ENCODE results near the gene CEP76.

The CEP76 gene

DNA sequence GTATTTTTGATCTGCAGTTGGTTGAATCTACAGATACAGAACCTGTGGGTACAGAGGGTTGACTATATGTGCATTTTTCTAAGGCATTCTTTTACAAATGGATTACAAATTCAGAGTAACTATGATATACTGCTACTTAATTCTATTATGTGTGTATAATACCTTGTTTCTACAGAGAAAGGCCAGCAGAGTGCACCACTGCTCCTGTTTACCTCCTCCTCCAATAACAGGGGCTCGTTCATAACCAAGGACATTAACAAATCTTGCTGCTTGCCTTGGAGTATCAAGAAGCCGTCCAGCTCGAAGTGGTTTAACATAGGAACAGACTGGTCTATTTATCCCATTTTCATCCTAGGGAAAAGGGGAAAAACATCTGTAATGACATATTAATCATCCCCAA is 16.4 kb downstream of the CEP76 start:
- peak; percentile 88 for ATAC-seq
- TF ChIP-seq, protein P1, sequence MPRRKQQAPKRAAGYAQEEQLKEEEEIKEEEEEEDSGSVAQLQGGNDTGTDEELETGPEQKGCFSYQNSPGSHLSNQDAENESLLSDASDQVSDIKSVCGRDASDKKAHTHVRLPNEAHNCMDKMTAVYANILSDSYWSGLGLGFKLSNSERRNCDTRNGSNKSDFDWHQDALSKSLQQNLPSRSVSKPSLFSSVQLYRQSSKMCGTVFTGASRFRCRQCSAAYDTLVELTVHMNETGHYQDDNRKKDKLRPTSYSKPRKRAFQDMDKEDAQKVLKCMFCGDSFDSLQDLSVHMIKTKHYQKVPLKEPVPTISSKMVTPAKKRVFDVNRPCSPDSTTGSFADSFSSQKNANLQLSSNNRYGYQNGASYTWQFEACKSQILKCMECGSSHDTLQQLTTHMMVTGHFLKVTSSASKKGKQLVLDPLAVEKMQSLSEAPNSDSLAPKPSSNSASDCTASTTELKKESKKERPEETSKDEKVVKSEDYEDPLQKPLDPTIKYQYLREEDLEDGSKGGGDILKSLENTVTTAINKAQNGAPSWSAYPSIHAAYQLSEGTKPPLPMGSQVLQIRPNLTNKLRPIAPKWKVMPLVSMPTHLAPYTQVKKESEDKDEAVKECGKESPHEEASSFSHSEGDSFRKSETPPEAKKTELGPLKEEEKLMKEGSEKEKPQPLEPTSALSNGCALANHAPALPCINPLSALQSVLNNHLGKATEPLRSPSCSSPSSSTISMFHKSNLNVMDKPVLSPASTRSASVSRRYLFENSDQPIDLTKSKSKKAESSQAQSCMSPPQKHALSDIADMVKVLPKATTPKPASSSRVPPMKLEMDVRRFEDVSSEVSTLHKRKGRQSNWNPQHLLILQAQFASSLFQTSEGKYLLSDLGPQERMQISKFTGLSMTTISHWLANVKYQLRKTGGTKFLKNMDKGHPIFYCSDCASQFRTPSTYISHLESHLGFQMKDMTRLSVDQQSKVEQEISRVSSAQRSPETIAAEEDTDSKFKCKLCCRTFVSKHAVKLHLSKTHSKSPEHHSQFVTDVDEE (CRISPR knock-in tag; IDR thresholded peaks at IDR 0.05), result no peak
- TF ChIP-seq, protein P2, sequence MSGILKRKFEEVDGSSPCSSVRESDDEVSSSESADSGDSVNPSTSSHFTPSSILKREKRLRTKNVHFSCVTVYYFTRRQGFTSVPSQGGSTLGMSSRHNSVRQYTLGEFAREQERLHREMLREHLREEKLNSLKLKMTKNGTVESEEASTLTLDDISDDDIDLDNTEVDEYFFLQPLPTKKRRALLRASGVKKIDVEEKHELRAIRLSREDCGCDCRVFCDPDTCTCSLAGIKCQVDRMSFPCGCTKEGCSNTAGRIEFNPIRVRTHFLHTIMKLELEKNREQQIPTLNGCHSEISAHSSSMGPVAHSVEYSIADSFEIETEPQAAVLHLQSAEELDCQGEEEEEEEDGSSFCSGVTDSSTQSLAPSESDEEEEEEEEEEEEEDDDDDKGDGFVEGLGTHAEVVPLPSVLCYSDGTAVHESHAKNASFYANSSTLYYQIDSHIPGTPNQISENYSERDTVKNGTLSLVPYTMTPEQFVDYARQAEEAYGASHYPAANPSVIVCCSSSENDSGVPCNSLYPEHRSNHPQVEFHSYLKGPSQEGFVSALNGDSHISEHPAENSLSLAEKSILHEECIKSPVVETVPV (CRISPR knock-in tag; IDR thresholded peaks at IDR 0.05), result no peak
- TF ChIP-seq ZFP3 (CRISPR knock-in tag; IDR thresholded peaks at IDR 0.05) (no peak), TOX (CRISPR knock-in tag; IDR thresholded peaks at IDR 0.05; ENCODE audit: borderline replicate concordance) (no peak), ZNF70 (CRISPR knock-in tag; IDR thresholded peaks at IDR 0.05) (no peak)
- TF ChIP-seq, protein P3, sequence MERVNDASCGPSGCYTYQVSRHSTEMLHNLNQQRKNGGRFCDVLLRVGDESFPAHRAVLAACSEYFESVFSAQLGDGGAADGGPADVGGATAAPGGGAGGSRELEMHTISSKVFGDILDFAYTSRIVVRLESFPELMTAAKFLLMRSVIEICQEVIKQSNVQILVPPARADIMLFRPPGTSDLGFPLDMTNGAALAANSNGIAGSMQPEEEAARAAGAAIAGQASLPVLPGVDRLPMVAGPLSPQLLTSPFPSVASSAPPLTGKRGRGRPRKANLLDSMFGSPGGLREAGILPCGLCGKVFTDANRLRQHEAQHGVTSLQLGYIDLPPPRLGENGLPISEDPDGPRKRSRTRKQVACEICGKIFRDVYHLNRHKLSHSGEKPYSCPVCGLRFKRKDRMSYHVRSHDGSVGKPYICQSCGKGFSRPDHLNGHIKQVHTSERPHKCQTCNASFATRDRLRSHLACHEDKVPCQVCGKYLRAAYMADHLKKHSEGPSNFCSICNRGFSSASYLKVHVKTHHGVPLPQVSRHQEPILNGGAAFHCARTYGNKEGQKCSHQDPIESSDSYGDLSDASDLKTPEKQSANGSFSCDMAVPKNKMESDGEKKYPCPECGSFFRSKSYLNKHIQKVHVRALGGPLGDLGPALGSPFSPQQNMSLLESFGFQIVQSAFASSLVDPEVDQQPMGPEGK (CRISPR knock-in tag; IDR thresholded peaks at IDR 0.05; ENCODE audit: borderline replicate concordance), result no peak
- TF ChIP-seq, protein P4, sequence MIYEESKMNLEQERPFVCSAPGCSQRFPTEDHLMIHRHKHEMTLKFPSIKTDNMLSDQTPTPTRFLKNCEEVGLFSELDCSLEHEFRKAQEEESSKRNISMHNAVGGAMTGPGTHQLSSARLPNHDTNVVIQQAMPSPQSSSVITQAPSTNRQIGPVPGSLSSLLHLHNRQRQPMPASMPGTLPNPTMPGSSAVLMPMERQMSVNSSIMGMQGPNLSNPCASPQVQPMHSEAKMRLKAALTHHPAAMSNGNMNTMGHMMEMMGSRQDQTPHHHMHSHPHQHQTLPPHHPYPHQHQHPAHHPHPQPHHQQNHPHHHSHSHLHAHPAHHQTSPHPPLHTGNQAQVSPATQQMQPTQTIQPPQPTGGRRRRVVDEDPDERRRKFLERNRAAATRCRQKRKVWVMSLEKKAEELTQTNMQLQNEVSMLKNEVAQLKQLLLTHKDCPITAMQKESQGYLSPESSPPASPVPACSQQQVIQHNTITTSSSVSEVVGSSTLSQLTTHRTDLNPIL (CRISPR knock-in tag; IDR thresholded peaks at IDR 0.05; ENCODE audit: low read depth), result no peak

DNA sequence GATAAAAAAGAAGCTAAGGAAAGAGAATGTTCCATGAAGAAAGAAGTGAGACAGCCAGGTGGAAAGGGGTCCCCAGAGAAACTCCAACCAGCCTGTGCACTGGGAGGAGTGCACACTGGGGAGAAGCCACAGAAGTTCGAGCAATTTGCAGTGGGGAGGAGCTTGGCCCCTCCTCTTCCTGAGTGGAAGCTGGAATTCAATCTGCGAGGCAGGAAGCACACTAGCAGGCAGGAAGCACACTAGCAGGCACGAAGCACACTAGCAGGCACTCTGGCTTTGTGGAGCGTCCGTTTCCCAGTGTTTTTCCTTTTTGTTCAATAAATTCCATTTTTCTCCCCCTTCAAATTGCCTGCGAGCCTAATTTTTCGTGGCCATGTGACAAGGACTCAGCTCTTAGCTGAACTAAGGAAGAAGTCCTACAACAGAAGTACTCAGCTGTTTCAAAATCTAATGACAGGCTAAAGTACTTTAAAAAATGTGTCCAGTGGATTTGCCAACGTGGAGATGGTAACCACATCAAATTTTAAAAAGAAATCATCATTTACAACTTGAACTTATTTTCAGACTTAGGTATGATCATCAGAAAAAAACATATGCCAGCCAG is 23.2 kb downstream of the CEP76 start:
- ATAC-seq, result peak; percentile 95
- TF ChIP-seq RARB (CRISPR knock-in tag; IDR thresholded peaks at IDR 0.05) (no peak), ESRRG (CRISPR knock-in tag; IDR thresholded peaks at IDR 0.05) (no peak), ARNTL (CRISPR knock-in tag; IDR thresholded peaks at IDR 0.05; ENCODE audit: borderline replicate concordance, low read depth) (no peak), ZC3H10 (CRISPR knock-in tag; IDR thresholded peaks at IDR 0.05) (no peak)
- TF ChIP-seq, protein P3 (CRISPR knock-in tag; IDR thresholded peaks at IDR 0.05; ENCODE audit: borderline replicate concordance), result no peak
- TF ChIP-seq, protein P4 (CRISPR knock-in tag; IDR thresholded peaks at IDR 0.05; ENCODE audit: low read depth), result no peak

DNA sequence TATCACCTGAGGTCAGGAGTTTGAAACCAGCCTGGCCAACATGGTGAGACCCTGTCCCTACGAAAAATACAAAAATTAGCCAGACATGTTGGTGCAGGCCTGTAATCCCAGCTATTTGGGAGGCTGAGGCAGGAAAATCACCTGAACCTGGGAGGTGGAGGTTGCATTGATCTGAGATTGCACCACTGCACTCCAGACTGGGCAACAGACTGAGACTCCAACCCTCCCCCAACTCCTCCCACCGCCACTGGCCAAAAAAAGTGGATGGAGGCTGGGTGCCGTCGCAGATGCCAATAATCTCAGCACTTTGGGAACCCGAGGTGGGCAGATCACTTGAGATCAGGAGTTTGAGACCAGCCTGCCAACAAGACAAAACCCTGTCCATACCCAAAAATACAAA is 34.5 kb downstream of the CEP76 start:
- no peak for ATAC-seq
- TF ChIP-seq, protein P4 (CRISPR knock-in tag; IDR thresholded peaks at IDR 0.05; ENCODE audit: low read depth), result no peak
- TF ChIP-seq TCF4 (CRISPR knock-in tag; IDR thresholded peaks at IDR 0.05; ENCODE audit: borderline replicate concordance), result no peak
- TF ChIP-seq, protein P5, sequence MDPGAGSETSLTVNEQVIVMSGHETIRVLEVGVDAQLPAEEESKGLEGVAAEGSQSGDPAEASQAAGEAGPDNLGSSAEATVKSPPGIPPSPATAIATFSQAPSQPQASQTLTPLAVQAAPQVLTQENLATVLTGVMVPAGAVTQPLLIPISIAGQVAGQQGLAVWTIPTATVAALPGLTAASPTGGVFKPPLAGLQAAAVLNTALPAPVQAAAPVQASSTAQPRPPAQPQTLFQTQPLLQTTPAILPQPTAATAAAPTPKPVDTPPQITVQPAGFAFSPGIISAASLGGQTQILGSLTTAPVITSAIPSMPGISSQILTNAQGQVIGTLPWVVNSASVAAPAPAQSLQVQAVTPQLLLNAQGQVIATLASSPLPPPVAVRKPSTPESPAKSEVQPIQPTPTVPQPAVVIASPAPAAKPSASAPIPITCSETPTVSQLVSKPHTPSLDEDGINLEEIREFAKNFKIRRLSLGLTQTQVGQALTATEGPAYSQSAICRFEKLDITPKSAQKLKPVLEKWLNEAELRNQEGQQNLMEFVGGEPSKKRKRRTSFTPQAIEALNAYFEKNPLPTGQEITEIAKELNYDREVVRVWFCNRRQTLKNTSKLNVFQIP (CRISPR knock-in tag; IDR thresholded peaks at IDR 0.05; ENCODE audit: borderline replicate concordance, low read depth), result no peak
- TF ChIP-seq ZFP3 (CRISPR knock-in tag; IDR thresholded peaks at IDR 0.05), result no peak
- no peak for TF ChIP-seq ZFP30 (CRISPR knock-in tag; IDR thresholded peaks at IDR 0.05)
- TF ChIP-seq ZNF70 (CRISPR knock-in tag; IDR thresholded peaks at IDR 0.05), result no peak
- no peak for TF ChIP-seq ZC3H10 (CRISPR knock-in tag; IDR thresholded peaks at IDR 0.05)
- TF ChIP-seq GLIS3 (CRISPR knock-in tag; IDR thresholded peaks at IDR 0.05), result no peak
- TF ChIP-seq ESRRG (CRISPR knock-in tag; IDR thresholded peaks at IDR 0.05), result no peak
- TF ChIP-seq ARNTL (CRISPR knock-in tag; IDR thresholded peaks at IDR 0.05; ENCODE audit: borderline replicate concordance, low read depth), result no peak
- TF ChIP-seq CSDC2 (CRISPR knock-in tag; IDR thresholded peaks at IDR 0.05), result no peak
- no peak for TF ChIP-seq OSR1 (CRISPR knock-in tag; IDR thresholded peaks at IDR 0.05)
- no peak for TF ChIP-seq PPARA (CRISPR knock-in tag; IDR thresholded peaks at IDR 0.05; ENCODE audit: borderline replicate concordance)

Data from SK-N-SH treated with all-trans-retinoic acid at 6 μM for 48 hours (cell line).